MV-4-11 (cell line): ENCODE measurements around the gene SLC25A21.
"Not testable (repeated sequence)": the region's sequence is repeated elsewhere in the genome, so short reads cannot be mapped to it uniquely, and the experiment has no call there.

Experiments used
- DNase-seq: peaks from one replicate; lab custom pipeline; 2025; lab: John Stamatoyannopoulos, UW

SLC25A21 gene

DNA sequence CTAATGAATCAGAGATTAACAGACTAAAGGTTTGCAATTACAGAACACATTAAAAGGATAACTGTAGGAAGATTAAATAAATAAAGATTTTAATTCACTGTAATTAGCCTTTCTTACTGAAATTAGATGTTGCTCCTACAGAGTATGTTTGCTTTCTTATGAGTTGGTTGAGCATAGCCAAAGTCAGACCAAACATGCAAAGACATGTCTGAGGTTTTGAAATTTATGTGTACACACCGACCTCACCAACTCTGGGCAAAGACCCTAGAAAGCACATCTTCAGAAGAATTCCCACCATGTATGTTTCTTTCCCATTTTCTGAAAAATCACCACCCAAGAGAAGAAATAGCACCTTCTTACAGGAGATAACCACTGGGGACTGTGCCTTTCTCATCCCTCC lies 351.5 kb downstream of the SLC25A21 start:
- DNase-seq: no peak

DNA sequence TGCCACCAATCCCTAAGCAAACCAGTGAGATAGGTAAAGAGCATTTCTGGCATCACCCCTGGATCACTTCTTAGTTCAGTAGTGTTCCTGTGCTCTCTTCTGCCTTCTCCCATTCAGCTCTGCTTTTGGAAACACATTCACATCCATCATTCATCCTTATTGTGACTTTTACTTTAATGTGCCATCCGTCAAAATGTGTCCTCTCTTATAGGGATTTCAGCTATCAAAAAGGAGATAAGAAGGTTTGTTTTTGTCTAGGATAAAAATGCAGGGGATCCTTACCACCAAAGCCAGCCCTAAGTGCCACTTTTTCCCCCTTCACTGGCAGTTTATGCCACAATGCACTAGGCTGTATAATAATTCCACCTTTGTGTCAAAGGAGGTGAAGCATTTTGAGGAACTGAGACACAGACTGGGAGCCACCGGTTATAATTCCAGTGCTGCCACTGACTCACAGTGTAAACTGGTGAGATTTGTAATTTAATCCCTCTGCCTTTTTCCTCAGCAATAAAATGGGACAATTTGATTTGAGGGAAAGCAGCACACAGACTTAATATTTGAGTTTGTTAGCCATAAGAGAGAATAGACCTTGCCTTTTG lies 352.2 kb downstream of the SLC25A21 start:
- DNase-seq: no peak

DNA sequence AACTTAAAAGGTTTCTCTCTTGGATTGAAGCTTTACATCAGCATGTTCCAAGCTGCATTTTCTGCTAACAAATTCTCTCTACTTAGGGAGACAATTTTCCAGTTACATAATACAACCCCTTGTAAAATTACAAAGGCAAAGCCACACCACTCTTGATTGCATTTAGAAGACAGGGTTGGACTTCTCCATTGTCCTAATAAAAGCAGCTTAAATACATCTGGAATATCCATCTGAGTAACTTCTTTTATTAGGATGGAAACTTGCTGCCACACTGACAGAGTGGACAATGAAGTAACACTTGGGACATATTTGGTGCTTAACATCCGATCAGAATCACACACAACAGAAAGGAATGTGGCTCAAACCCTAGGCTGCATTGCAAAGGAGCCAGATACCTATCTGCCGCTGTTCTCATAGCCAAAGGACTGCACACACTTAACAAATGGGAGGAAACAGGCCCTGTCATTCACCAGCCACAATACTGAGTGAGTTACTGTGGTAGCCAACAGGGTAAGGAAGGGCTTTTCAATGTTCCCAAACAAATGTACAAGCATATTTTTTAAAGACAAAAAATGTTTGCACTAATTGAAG lies 353.5 kb downstream of the SLC25A21 start:
- DNase-seq: no peak

DNA sequence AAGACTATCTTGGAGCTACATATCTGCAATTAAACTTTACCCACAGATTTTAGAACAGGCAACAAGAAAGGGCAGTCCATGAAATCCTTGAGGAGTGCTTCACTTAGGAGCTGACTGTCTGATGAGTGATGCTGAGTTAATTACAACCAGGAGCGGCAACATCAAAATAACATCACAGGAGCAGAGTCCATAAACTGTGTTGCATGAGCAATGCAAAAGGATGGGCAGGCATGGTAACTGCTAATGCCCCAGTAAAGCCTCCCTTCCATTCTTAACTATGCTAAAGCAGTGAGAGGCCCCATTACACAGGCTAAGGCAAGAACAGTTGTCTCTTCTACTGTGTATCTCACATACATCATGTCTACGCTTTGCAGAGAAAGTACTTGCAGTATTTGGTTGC lies 354.2 kb downstream of the SLC25A21 start:
- DNase-seq: no peak

DNA sequence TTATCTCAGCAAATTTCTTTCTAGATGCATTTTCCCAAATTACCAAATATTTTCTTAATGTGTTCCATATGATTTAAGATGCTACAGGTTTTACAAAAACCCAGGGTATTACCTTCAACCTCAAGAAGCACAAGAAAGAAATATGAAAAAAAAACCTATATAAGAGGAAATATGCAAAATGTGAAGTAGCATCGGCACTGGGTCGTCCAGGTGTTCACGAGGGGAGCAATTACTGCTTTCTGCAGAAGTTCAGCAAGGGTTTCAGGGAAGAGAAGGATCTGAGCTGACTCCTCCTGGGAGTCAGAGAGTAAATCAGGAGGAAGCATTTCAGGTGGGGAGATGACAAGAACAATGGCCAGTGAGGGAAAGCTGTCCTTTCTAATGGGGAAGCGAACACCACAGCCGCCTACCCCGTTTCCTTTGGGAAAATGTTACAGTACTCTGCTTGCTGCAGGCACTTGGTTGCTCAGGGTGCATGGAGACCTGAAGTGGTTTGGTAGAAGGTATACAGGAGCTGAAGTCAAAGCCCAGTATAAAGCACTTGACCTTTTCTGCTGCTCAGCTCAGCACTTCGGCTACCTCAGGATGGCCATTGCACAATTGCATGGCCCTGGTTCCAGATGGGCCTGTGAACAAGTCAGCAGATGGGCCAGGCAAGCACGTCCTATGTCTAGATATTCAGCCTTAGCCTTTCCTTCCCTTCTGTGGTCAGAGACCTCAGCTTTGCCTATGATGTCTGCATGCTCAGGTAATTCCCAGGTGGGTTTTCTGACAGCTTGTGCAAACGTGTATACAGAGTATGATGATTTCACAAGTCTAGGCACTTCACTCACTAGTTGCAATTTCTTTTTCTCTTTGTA lies 355.1 kb downstream of the SLC25A21 start:
- no peak for DNase-seq

DNA sequence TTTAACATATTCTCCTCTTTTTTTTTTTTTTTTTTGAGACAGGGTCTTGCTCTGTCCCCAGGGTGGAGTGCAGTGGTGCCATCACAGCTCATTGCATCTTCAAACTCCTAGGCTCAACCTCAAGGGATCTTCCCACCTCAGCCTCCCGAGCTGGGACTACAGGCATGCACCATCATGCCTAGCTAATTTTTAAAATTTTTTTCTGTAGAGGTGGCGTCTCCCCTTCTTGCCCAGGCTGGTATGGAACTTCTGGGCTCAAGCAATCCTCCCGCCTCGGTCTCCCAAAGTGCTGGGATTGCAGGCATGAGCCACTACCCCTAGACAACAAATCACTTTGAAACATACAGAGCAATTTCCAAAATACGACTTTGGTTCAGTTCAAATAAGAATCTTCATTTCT lies 355.9 kb downstream of the SLC25A21 start:
- no peak for DNase-seq

DNA sequence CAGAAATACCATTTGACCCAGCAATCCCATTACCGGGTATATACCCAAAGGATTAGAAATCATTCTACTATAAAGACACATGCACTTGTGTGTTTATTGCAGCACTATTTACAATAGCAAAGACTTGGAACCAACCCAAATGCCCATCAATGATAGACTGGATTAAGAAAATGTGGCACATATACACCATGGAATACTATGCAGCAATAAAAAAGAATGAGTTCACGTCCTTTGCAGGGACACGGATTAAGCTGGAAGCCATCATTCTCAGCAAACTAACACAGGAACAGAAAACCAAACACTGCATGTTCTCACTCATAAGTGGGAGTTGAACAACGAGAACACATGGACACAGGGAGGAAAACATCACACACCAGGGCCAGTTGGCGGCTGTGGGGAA lies 357.6 kb downstream of the SLC25A21 start:
- DNase-seq: not testable (repeated sequence)

DNA sequence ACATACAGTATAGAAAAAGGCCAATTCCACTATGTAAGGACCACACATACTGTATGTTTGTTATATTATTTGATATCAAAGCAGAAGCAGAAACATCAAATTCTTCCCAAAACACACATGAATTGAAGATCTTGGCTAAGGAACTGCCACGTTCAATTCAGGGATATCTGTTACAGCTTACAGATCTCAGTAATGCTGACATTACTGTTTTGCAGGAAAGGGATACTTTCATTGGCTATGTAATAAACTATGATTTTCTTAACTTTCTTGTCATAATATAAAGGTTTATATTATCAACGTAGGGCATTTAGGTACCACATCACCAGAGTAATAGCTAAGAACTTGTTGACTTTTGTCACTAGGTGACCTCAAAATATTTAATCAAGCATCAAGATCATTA lies 362.2 kb downstream of the SLC25A21 start:
- no peak for DNase-seq

DNA sequence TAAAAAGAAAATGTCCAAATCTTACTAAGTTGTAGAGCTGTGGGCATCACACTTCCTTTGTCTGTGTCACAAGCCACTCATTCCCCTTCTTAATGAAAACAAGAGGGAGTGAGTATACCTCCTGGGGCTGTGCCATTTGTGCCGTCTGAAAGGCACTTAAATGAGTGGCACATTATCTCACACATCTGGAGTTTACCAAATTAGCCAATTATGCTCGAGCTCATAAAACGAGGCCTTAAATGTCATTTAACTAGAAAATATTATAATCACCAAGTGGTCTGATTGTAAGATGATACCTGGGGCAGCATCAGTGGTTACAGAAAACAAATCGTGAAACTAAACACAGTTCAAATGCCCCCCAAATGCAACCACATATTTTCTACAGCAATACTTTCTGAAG lies 364.7 kb downstream of the SLC25A21 start:
- DNase-seq: no peak

DNA sequence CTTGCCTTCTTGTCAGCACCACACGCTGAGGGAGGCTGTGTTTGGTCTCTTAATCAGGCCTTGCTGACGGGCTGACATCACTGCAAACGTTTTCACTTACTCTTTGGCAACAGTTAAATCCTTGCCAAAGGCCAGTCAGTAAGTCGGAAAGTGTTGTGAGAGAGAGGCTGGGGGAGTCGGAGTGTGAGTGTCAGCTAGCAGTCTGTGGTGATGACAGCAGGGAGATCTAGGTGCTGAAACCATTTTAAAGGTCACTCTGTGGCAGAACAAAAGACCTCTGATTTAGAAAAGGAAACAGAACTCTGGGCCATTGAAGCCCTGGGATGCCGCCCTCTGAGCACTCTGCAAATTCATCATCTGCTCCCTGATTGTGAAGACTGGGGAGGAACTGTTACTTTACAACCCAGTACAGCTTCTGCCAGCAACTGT lies 367.3 kb downstream of the SLC25A21 start:
- DNase-seq: no peak

DNA sequence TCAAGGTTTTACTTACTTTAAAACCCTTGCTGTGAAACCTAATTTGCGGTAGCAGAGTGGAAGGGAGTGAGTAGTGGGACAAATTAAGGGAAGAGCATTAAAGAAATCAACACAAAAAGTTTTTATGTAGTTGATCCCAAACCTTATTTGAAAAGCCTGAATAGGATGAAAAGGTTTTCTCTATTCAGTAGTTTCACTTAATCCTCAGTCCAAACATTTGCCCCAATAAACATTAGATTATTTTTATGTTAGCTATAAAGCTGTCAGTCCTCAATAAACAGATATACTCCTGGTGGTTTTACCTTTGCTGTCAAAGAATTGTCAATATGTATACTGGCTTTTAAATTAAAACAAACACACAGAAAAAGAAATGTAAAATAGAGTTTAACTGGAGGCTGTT lies 374.8 kb downstream of the SLC25A21 start:
- no peak for DNase-seq

DNA sequence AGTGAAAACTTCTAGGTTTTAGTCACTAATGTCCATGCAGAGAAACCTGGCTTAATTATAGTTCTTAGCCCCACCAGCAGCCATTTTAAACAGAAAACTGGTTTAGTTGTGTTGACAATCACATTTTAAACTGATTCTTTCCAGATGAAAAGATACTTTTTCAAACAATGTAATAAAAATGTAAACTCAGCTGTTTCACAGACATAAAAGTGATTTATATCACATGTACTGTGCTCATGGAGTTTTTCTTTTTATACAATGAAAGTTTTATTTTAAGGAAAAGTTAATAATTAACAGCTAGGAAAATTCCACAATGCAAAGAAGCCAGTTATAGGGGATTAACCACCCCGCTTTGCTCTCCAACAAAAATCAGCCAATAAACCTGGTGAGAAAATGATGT lies 381.0 kb downstream of the SLC25A21 start:
- DNase-seq: no peak

DNA sequence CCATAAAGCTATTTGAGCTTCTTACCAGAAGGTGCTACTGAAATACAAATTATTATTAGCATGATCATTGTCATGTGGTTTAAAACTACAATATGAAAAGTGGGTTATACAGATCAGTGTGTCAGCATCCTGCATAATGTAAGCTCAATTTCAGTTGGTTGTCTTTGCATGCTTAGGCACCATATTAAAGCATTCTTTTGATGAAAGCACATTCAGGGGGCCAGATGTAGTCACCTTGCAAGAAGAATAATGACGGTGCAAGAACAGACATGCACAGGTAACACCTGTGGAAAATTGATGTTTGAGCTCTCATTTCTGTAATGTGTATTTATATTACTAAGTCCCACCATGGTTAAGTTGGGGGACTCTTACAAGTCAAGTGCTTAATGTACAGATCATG lies 386.9 kb downstream of the SLC25A21 start:
- DNase-seq: no peak

DNA sequence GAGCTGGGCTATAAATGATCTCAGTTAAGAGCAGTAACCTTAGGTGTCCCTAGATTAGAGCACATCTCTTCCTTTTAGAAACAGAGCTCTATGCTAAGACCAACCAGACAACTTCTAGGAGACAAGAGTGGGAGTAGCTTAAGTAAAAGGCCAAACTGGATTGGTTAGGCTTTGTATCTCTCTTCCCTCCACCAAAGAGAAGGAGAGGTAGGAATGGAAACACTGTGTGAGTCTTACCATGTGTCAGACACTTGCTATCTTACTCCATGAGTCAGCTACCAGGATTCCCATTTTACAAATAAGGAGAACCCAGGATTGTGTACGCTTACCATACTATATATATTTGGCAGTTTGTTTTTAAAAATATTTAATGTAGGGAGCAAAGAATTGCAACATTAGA lies 387.9 kb downstream of the SLC25A21 start:
- DNase-seq: no peak

DNA sequence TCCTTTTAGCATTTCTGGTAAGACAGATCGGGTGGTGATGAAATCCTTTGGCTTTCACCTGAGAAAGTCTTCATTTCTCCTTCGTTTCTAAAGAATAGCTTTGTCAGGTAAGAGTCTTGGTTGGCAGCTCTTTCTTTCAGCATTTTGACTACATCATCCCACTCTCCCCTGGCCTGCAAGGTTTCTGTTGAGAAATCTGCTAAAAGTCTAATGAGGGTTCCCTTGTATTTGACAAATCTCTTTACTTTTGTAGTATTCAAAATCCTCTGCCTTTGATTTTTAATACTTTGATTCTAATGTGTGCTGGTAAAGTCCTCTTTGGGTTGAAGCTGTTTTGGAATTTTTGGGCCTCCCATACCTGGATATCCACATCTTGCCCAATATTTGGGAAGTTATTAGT lies 390.5 kb downstream of the SLC25A21 start:
- DNase-seq: no peak

DNA sequence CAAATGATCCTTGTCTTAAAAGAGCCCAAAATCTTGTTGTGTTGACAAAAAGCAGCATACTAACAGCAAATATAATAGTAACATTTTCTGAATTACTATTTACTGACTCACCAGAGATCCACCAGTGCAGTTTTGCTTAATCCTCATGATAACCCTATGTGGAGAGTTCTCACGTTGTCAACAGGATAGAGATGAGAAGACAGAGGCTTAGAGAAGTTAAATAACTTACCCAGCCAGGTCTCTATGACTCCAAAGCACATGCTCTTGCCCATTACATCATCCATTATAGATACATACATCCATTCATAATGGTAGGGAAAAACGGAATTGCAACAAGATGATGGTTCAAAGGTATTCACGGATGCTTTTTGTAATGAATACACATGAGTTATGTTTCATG lies 398.8 kb downstream of the SLC25A21 start:
- DNase-seq: no peak

DNA sequence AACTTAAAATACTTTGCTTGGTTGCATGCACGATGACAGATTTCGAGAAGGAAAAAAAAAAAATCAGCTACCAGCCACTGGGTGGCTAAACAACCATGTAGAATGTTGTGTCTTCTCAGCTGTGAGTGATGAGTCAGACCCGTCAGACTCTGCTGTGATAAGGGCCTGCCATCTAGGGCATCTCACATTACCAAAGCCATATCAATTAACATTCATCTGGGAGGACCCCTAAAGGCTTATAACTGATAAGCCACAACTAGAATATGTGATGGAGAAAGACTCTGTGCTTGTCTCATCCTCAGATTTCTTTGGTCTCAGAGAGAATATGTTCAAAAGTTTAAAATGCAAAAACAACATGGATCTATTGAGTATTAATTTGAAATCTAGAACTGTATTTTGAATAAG lies 399.3 kb downstream of the SLC25A21 start:
- DNase-seq: no peak

DNA sequence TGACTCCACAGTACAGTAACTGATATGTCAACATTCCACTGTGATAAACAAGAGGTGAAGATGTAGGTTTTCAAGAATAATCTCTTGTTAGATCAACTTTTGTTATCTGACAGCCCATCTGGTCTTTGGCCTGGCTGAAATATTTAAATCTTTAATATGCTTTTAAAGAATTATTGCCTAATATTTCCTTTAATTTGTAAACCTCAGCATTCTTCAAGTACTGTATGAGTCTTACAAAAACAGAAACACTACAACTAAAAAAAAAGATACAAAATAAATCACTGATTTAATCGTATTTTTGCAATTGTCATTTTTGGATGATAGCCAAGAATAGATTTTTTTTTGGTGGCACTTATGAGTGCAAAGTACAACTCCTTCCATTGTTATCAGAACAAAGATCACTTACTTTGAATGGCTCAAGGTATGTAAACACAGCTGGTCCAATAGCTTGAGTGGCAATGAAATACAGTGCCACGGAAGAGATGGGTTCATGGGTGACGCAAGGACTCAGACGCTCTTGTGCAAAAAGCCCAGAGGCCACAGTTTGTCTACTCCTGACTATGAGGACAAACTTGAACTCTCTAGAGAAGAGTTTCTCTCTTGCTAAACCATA lies 401.3 kb downstream of the SLC25A21 start:
- no peak for DNase-seq

DNA sequence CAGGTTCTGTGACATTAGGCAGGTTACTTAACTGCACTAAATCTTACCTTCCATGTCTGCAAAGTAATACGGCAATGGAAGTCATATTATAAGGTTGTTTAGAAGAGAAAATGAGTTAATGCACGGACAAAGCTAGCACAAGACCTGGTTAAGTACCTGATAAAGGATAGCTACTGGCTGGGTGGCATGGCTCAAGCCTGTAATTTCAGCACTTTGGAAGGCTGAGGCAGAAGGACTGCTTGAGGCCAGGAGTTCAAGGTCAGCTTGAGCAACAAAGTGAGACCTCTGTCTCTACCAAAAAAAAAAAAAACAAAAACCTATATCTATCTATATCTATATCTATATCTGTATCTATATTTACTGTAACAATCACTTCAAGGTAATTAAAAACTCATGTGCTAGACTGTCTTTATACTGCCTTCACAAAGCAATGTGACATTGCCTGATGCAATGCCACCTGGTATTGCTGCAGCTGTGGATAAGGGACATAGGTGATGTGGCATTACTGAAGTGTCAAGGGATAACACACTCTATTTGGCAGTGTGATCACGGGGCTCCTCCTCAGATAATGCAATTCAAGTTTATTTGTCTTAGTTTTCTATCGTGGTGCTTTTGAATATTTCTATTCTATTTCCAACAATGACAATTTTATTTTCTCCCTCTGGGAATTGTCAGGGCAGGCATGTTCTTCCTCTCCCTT lies 403.6 kb downstream of the SLC25A21 start:
- DNase-seq: no peak

DNA sequence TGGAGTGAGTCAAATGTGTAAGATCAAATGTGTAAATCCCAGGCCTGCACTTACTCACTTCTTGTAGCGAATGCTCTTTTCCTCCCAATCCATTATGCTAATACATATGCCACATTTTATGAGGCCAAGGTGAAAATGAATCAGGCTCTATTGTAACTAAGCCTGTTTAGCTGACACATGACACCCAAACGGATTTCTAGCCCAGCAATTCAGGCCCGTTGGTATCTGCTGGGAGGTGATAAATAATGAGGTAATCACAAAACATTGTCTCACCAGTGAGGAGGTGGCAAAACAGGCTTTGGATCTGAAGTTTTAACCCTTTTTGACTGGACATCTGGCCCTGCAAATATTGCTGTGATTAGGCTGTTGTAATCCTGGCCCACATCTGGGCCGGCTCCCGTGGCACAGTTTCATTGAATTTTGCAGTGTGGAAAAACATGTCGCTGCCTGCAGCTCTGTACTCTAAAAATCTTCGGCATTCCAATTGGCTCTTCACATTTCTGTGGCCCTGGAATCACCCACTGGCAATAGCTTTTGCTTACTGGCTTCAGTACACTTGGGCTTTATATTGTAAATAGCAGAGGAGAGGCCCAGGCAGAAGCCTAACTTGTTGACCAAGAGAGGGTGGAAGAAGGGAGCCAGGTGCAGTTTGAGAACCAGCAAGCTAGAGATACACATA lies 404.7 kb downstream of the SLC25A21 start:
- DNase-seq: no peak

DNA sequence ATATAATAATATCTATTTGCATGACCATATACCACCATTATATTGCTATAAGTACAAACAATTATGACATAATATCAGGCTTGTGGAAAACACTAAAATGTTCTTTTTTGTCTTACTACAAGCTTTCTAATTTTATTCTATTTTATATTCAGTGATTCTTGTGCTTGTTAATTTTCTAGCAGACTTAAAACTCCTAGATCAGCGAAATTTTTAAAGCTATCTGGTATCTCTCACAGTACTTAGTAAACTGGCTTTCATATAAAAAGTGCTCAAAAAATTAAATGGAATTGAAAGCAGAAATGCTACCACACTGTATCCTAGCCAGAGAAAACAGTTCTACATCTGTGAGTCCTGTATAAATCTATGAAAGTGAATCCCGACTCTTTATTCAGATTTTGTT lies 405.4 kb downstream of the SLC25A21 start:
- DNase-seq: no peak
